ENCODE measurements around the gene CDH4.

Gene CDH4

DNA sequence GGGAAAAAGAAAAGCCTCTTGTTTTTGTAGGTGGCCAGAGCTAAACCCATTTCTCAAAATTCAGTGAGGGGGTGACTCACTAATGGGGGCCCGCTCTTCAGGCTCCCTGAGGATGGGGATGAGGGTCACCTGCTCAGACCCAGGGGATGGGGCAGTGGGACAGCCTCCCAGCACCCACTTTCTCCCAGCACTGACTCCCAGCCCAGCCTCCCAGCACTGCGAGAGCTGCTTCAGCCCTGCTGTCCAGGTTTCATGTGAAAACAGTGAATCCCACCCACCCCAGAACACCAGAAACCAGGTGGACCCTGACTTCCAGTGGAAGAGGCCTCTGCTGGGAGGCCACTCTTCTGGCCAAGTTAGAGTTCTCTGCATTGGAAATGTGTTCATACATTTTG lies 362.6 kb downstream of the CDH4 start:
- no peak for DNase-seq

GRCh38 chr20:61615806-61616205 lies 363.7 kb downstream of the CDH4 start:
- DNase-seq: no peak

- no peak for DNase-seq
Measured at GRCh38 chr20:61619751-61620150, 367.7 kb downstream of the CDH4 start.

DNA sequence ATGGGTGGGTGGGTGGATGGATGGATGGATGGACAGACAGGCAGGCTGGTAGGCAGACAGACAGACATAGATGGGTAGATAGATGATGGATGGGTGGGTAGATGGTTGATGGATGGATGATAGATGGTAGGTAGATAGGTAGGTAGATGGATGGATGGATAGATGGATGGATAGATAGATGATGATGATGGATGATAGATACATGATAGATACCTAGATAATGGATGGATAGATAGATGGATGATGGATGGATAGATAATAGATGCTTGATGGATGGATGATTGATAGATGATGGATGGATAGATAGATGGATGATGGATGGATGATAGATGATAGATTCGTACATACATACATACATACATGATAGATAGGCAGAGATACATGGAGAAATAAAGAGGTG lies 368.1 kb downstream of the CDH4 start:
- DNase-seq: no peak

DNA sequence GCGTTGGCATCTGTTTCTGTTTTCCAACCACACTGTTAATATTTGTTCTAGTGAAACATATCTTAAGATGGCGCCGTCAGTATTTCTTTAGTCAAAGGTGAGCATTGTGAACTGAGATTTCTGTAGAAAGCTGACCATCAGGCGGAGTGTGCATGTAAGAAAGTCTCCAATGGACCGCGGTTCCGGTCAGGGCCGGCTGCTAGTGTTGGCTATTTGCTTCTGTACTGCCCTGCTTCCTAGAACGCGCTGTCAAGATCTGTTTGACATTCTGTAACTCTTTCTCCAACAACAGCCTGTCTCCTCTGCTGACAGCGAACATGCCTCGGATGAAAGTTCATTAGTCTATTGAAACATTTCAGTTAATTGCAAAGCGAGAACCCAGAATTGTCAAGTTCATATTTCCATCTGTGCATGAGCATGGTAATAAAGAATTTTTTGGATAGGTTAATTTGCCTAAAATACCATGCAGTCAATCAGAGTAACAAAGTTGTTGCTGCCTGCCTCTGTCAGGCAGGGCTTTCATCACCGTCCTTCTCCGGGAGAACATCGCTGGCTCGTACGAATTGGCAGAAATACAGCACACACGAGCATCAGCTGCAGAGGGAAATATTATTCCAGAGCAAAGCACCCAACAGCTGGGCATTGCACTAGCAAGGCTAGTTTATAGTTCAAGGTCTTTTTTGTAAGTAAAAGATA lies 369.1 kb downstream of the CDH4 start:
- no peak for DNase-seq

DNA sequence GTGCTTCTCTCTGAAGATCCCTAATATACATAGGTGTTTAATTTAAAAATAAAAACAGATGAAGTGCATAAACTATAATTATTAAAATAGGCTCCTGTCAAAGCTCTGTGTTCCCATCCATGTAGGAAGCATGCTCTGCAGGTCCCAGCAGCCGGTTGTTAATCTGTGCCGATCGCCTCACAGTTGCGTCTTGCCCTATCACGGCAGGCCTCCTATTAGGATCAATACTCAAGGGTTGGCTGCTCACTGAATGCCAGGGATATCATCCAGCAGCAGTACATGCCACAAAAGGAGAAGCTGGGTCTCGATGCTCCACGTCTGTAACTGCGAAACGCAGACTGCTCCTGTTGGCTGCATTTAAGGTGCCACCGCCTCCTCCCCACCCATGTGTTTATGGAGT lies 369.8 kb downstream of the CDH4 start:
- DNase-seq: no peak

GRCh38 chr20:61623451-61623850 lies 371.4 kb downstream of the CDH4 start:
- DNase-seq: no peak

DNA sequence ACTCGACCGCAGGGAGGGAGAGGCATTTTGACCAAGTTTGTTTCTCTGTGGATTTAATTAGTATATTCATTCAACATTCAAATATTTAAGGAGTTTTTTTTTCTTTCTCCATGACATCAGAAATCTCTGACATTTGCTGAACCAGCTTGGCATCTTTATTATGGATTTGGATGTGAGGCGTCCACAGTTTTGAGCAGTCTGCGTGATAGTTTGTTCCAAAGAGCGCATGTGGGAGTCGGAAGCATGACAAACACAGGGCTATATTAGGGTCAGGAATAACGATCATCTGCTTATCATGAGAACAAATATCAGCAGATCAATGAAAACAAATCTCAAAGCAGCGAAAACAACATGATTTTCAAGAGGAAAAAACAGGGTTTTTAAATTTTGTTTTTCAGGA lies 373.2 kb downstream of the CDH4 start:
- DNase-seq: no peak

GRCh38 chr20:61626412-61626811 lies 374.4 kb downstream of the CDH4 start:
- no peak for DNase-seq

DNA sequence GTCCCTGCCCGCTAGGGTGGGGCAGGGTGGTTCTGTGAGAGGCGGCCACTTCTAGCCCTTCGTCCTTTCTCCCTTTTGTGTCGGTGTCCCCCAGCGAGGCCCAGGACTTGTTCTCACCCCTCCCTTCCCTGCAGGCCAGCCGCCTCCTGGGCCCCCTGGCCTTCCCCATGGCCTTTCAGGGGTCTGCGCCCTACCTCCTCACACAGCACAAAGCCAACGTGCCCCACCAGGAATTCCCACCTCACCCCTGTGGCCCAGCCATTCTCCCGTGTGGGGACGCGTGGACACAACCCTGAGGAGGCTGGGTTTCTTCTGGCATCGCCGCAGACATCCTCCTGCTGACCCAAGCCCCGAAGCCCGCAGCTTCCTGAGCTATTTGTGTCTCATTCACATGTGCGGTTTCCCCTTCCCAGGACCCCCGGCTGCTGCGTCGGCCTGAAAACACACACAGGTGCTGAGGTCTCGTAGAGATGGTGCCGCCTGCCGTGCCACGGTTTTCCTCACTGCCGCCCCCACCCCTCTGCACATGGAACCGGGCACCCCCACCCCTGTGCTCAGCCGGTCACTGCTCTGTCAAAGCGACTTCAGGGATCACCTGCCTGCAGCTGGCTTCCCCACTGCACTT lies 375.8 kb downstream of the CDH4 start:
- no peak for DNase-seq

- no peak for DNase-seq
Measured at GRCh38 chr20:61628480-61628879, 376.4 kb downstream of the CDH4 start.

- no peak for DNase-seq
Measured at GRCh38 chr20:61628901-61629601, 377.0 kb downstream of the CDH4 start.

GRCh38 chr20:61629602-61630390 lies 377.7 kb downstream of the CDH4 start:
- DNase-seq: no peak

DNA sequence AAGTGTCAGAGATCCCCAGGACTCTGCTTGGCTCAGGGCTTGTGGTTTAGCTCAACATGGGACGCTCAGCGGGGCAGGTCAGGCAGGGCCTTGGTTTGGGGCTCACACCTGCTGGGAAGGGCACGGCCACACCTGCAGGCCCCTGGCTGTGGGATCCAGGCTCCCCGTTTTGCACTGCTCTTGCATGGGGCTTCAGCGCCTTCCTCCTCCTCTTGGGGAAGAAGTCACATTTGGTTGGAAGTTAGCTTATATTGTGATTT lies 378.3 kb downstream of the CDH4 start:
- no peak for DNase-seq

DNA sequence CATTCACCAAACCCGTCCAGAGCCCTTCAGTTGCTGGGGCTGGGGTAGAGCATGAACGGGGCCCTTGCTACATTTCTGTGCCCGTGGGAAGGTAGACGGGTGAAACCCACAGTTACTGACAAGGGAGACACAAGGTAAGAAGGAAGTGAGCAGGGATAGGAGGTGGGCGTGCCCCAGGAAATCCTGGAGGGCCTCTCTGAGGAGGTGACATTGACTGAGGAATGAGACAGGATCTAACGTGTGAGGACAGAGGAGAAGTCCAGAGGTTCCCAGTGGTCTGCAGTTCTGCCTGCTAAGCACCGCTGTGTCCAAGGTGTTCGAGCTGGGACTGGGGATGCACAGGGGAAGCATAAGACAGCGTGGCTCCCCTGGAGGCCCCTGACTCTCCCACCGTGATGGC lies 378.8 kb downstream of the CDH4 start:
- DNase-seq: no peak

GRCh38 chr20:61631751-61632150 lies 379.7 kb downstream of the CDH4 start:
- DNase-seq: no peak

DNA sequence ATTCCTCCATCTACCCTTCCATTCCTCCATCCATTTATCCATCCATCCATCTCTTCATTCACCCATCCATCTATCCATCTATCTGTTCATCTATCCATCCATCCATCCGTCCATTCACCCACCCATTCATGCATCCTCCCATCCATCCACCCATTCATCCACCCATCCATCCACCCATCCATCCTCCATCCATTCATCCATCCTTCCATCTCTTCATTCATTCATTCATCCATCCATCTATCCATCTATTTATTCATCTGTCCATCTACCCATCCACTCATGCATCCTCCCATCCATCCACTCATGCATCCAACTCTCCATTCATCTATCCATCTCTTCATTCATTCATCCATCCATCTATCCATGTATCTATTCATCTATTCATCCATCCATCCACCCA lies 380.9 kb downstream of the CDH4 start:
- DNase-seq: no peak

GRCh38 chr20:61634376-61635145 lies 382.5 kb downstream of the CDH4 start:
- no peak for DNase-seq

DNA sequence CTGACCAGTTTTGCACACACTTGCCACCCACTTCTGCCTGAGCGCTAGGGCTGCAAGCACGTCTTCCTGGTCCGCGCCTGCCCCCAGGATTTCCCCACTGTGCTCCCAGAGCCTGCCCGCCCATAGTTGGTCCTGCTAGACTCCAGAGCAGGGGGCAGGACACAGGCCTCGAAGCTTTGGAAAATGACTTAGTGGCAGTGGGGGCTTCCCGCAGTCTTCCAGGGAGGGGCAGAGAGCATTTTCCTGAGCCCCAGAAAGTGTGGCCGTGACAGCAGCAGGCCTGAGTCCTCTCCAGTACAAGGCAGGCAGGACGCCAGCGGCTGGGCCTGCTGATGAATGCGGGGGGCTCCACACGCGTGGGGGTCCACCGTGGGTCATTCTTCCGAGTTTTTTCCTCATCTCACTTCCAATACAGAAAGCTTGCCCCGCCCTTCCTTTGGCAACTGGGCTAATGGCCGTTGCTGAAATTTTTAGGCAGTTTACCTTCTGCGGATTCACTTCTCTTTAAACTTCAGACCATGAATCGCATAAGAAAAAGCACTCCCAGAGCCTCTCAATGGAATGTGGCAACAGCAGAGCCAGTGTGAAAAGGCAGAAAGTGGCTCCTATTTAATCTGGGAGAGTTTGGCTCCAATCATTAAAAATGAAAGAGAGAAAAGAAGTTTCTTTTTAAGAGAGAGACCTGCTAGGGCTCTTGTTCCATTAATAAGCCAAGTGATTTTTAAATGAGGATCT lies 383.8 kb downstream of the CDH4 start:
- DNase-seq: no peak

GRCh38 chr20:61636531-61637116 lies 384.6 kb downstream of the CDH4 start:
- DNase-seq: no peak

GRCh38 chr20:61638802-61639585 lies 386.9 kb downstream of the CDH4 start:
- DNase-seq: no peak
